Activated T-helper 1 cell treated with anti-CD3 and anti-CD28 coated beads, Interleukin-12 subunit alpha, Interleukin-12 subunit beta, Interleukin-2, Interleukin-4 antibody, amounts not matched to agents 30 ng/mL and 10 ng/mL and 1 ng/mL, durations not matched to agents 14 hours and 24 hours and 36 hours (primary cell): ENCODE measurements around the gene TNIK. TPM values are rescaled to one million over a fixed set of nuclear protein-coding genes. Genes with fewer than 3 reads are reported as not detected.
A peak's percentile ranks its signal among the peaks of the same experiment; 100 is the strongest.

Experiments
- DNase-seq: peaks from one replicate; pipeline ENCODE4 v3.0.0; 2021; ENCODE audit warnings: low spot score
- H3K27ac Mint-ChIP-seq: one replicate; pipeline ENCODE4 v1.8.0; 2021; ENCODE audit warnings: mild to moderate bottlenecking, mixed read lengths
- H3K27me3 Mint-ChIP-seq: one replicate; pipeline ENCODE4 v1.8.0; 2022; ENCODE audit warnings: mild to moderate bottlenecking, moderate library complexity, mixed read lengths; ENCODE audit not compliant: insufficient read depth
- H3K36me3 Mint-ChIP-seq: one replicate; pipeline ENCODE4 v1.8.0; 2021; ENCODE audit warnings: low read depth, mixed read lengths
- H3K4me1 Mint-ChIP-seq: one replicate; pipeline ENCODE4 v1.8.0; 2021; ENCODE audit warnings: low read depth, mixed read lengths
- H3K4me3 Mint-ChIP-seq: one replicate; pipeline ENCODE4 v1.8.0; 2021; ENCODE audit warnings: mild to moderate bottlenecking, moderate library complexity, mixed read lengths
- H3K9me3 Mint-ChIP-seq: one replicate; pipeline ENCODE4 v1.8.0; 2021; ENCODE audit warnings: mixed read lengths
- intact Hi-C: fragments of 100-400 bp; cut with micrococcal nuclease; formaldehyde crosslinking; loops from one replicate; pipeline ENCODE4 v1.15.1; 2024
- total RNA-seq: library from RNA; stranded (reverse); gene quantifications from 2 replicates; pipeline ENCODE4 v1.2.3, GENCODE V29; 2022

TNIK gene
- total RNA-seq = 21.0 and 21.5 TPM in 2 replicates

GRCh38 chr3:171459942-171460724, at the start of gene TNIK:
TSS of gene TNIK (minus strand) at chr3:171460405. CDS start at chr3:171460063, 342 bp downstream.
- Mint-ChIP-seq H3K27ac (peak within 1 kb of the TSS; percentile 91), H3K27me3 (no peaks in the 10 kb centered on the region), H3K36me3 (no peaks in the 10 kb centered on the region), H3K4me3 (peak within 1 kb of the TSS; percentile 96), H3K4me1 (peaks cover 55% of the 10 kb centered on the region), H3K9me3 (no peaks in the 10 kb centered on the region)
- intact Hi-C loops = loop anchor here (1.0 to 10.0 kb wide), 14 partner anchors 20 to 1688 kb away; partner anchors contain the start of genes ECT2 and MYNN
- peak; percentile 92 for DNase-seq

DNA sequence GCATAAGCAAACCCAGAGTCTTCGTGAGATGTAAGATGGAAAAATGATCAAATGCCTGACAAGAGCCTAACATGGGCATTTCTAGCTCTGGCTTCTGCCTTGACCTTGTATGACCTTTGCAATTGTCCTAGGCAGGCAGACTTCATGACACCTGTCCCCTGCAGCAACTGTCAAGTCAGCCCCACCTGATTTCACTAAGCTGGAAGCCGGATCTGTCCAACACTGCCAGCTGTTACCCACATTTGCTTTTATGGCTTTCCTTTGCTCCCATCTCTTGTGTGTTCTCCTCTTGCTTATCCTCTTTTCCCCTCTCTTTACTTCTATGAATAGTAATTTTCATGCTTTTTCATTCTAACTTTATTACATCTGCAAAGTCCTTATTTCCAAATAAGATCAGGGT, 48.5 kb upstream of the TNIK start:
- intact Hi-C loops = no loop called here
- peaks cover 2% of the 10 kb centered on the region for H3K27me3 Mint-ChIP-seq
- H3K36me3 Mint-ChIP-seq = peaks cover 2% of the 10 kb centered on the region
- H3K4me3 Mint-ChIP-seq = no peak overlapping the region
- no peaks in the 10 kb centered on the region for H3K4me1 Mint-ChIP-seq
- peaks cover 4% of the 10 kb centered on the region for H3K9me3 Mint-ChIP-seq
- H3K27ac Mint-ChIP-seq = no peak overlapping the region
- DNase-seq = no peak

DNA sequence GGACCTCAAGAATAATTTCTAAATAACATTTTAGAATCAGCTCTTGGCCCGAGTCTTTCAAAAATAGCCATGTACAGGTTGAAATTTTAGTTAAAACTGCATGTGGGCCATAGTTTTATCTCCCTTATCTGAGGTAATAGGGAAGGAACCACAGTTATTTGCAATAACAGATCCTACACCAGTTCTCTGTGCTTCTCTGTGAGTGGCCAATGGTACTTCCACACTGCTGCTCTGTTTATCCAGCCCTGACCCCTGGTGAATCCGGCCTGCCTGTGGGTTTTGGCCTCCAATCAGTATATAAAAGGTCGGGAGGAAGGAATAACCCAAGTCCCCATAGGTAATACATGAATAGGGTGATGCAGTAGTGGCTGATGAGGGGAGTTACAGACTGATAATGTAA, 48.0 kb upstream of the TNIK start:
- Mint-ChIP-seq H3K36me3 (peaks cover 2% of the 10 kb centered on the region), H3K4me1 (no peaks in the 10 kb centered on the region), H3K4me3 (no peak overlapping the region), H3K27ac (no peak overlapping the region), H3K9me3 (peaks cover 4% of the 10 kb centered on the region), H3K27me3 (peaks cover 2% of the 10 kb centered on the region)
- intact Hi-C loops = no loop called here
- no peak for DNase-seq

DNA sequence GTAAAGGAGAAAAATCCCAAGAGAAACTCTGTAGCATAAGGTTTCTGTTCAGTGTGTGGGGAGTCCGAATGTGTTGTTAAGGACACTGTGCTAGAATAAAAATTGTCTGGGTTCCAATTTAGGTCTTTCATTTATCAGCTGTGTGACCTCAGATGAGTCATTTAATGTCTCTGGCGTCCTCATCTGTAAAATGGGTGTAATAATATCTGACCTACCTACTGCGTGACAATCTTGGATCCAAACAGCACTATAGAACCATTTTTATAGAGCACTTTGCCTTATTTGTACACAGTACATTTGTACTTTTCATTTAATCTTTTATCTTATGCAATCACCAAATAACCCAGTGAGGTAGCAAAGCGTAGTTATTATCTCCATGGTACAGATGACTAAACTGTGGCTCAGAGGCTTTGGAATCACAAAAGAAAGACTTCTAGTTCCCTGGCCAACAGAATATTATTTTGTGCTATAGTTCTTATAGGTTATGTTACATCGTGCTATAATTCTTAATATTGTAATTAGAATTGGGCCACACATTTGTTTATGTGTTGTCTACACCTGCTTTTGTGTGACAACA, 46.6 kb upstream of the TNIK start:
- no peak for DNase-seq
- peaks cover 4% of the 10 kb centered on the region for H3K9me3 Mint-ChIP-seq
- no peak overlapping the region for H3K27ac Mint-ChIP-seq
- intact Hi-C loops = no loop called here
- peaks cover 2% of the 10 kb centered on the region for H3K27me3 Mint-ChIP-seq
- no peak overlapping the region for H3K4me3 Mint-ChIP-seq
- H3K4me1 Mint-ChIP-seq = no peaks in the 10 kb centered on the region
- peaks cover 2% of the 10 kb centered on the region for H3K36me3 Mint-ChIP-seq

GRCh38 chr3:171505822-171506333, 45.7 kb upstream of the TNIK start:
- Mint-ChIP-seq H3K36me3 (peaks cover 2% of the 10 kb centered on the region), H3K4me1 (no peaks in the 10 kb centered on the region), H3K9me3 (peaks cover 4% of the 10 kb centered on the region), H3K4me3 (no peak overlapping the region), H3K27me3 (peaks cover 2% of the 10 kb centered on the region), H3K27ac (no peak overlapping the region)
- intact Hi-C loops = no loop called here
- DNase-seq = no peak

GRCh38 chr3:171504376-171504775, 44.2 kb upstream of the TNIK start:
- Mint-ChIP-seq H3K9me3 (peaks cover 4% of the 10 kb centered on the region), H3K4me1 (peaks cover 8% of the 10 kb centered on the region), H3K27ac (no peak overlapping the region), H3K4me3 (no peak overlapping the region), H3K27me3 (peaks cover 2% of the 10 kb centered on the region), H3K36me3 (peaks cover 2% of the 10 kb centered on the region)
- no peak for DNase-seq
- intact Hi-C loops = no loop called here

DNA sequence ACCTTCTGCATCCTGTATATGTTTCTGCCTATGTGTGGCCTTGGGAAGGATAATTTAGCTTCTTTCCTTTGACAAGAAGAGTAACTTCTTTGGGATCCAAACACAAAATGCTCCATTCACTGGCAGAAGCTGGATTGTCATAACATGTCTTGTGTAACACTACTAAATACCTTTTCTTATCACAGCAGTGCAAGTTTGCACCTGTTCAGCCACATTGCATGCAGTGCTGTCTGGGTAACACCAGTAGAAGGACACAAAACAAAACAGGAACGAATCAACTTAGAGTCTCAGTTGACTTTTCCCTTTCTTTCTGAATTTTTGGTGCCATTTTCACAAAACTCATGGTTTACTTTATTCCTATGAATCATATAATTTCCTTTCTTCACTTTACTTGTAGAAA, 43.6 kb upstream of the TNIK start:
- intact Hi-C loops = no loop called here
- no peak overlapping the region for H3K4me3 Mint-ChIP-seq
- peaks cover 12% of the 10 kb centered on the region for H3K4me1 Mint-ChIP-seq
- H3K27me3 Mint-ChIP-seq = peaks cover 2% of the 10 kb centered on the region
- H3K27ac Mint-ChIP-seq = no peak overlapping the region
- no peak for DNase-seq
- H3K36me3 Mint-ChIP-seq = peaks cover 2% of the 10 kb centered on the region
- peaks cover 4% of the 10 kb centered on the region for H3K9me3 Mint-ChIP-seq

GRCh38 chr3:171498921-171499320, 38.7 kb upstream of the TNIK start:
- Mint-ChIP-seq H3K36me3 (no peaks in the 10 kb centered on the region), H3K27me3 (no peaks in the 10 kb centered on the region), H3K4me1 (peaks cover 32% of the 10 kb centered on the region), H3K27ac (no peak overlapping the region), H3K4me3 (no peak overlapping the region), H3K9me3 (peaks cover 3% of the 10 kb centered on the region)
- DNase-seq = no peak
- intact Hi-C loops = loop anchor here (10.0 kb wide), 1 partner anchor 1256 kb away; the partner anchor contains the start of gene ECT2

- intact Hi-C loops = loop anchor here (10.0 kb wide), 1 partner anchor 1257 kb away; the partner anchor contains the start of gene ECT2
- no peak for DNase-seq
- H3K27me3 Mint-ChIP-seq = no peaks in the 10 kb centered on the region
- H3K9me3 Mint-ChIP-seq = peaks cover 3% of the 10 kb centered on the region
- no peaks in the 10 kb centered on the region for H3K36me3 Mint-ChIP-seq
- H3K27ac Mint-ChIP-seq = no peak overlapping the region
- H3K4me3 Mint-ChIP-seq = no peak overlapping the region
- H3K4me1 Mint-ChIP-seq = peaks cover 42% of the 10 kb centered on the region
These were observed 37.3 kb upstream of the TNIK start for GRCh38 chr3:171497468-171497867.

- H3K36me3 Mint-ChIP-seq = no peaks in the 10 kb centered on the region
- peaks cover 60% of the 10 kb centered on the region for H3K4me1 Mint-ChIP-seq
- DNase-seq = no peak
- no peak overlapping the region for H3K27ac Mint-ChIP-seq
- no peak overlapping the region for H3K4me3 Mint-ChIP-seq
- H3K27me3 Mint-ChIP-seq = no peaks in the 10 kb centered on the region
- H3K9me3 Mint-ChIP-seq = peaks cover 3% of the 10 kb centered on the region
- intact Hi-C loops = loop anchor here (10.0 kb wide), 1 partner anchor 1259 kb away; the partner anchor contains the start of gene ECT2
These were observed 35.2 kb upstream of the TNIK start for GRCh38 chr3:171495413-171495812.

DNA sequence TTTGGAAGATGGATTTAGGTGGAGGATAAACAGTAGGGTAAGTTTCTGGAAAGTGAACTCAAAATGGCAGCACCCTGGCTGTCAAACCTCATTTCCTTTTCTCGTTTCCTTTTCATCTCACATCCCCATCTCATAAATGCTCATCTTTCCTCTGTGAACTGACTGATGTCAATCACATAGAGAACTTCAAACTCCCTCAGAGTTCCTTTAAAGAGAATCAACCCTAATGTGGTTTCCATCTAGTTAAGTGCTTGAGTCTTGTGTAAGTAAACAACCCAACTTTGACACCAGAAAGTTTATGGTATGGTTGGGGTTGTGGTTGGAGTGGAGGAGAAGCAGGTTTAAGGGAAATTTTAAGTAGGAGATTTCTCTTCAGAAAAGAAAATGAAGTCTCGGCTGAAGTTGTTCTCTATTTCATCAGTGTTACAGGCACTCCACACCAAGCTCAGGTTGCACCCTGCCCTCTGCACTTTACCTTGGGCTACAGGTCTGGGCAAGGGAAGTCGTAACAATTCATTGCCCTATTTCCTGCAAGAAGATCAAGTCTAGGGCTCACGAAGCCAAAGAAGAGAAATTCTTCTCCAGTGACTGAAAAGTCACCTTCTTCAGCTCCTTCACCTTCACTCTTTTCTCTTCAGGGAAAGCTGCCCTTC, 34.4 kb upstream of the TNIK start:
- DNase-seq = peak; percentile 31
- peaks cover 61% of the 10 kb centered on the region for H3K4me1 Mint-ChIP-seq
- intact Hi-C loops = loop anchor here (1.0 to 10.0 kb wide), 4 partner anchors 34 to 1260 kb away; partner anchors contain the start of genes ECT2 and TNIK
- H3K4me3 Mint-ChIP-seq = peak overlapping the region; percentile 2
- peaks cover 3% of the 10 kb centered on the region for H3K9me3 Mint-ChIP-seq
- peak overlapping the region; percentile 79 for H3K27ac Mint-ChIP-seq
- H3K27me3 Mint-ChIP-seq = no peaks in the 10 kb centered on the region
- peaks cover 2% of the 10 kb centered on the region for H3K36me3 Mint-ChIP-seq

GRCh38 chr3:171491361-171491760, 31.2 kb upstream of the TNIK start:
- H3K27ac Mint-ChIP-seq = peak overlapping the region; percentile 67
- H3K4me1 Mint-ChIP-seq = peaks cover 55% of the 10 kb centered on the region
- no peaks in the 10 kb centered on the region for H3K27me3 Mint-ChIP-seq
- peak overlapping the region; percentile 71 for H3K4me3 Mint-ChIP-seq
- intact Hi-C loops = loop anchor here (1.0 to 10.0 kb wide), 3 partner anchors 11 to 1263 kb away; partner anchors contain the start of gene ECT2
- peaks cover 2% of the 10 kb centered on the region for H3K36me3 Mint-ChIP-seq
- peaks cover 3% of the 10 kb centered on the region for H3K9me3 Mint-ChIP-seq
- no peak for DNase-seq
